Occipital lobe (tissue), 2 donors: ENCODE results near the gene DCTN3. TPM values are rescaled to one million over a fixed set of nuclear protein-coding genes. Genes with fewer than 3 reads are reported as not detected.

Experiments used
- DNase-seq: peaks from one replicate; lab custom pipeline; 2025; lab: John Stamatoyannopoulos, UW
- total RNA-seq: library from RNA; depleted of rRNA; stranded (reverse); fragments of >200 nt; gene quantifications from one replicate; pipeline ENCODE4 v1.2.3, GENCODE V29; 2014

DCTN3 gene
- total RNA-seq, 1 donor from 2014 or later: 108 TPM

DNA sequence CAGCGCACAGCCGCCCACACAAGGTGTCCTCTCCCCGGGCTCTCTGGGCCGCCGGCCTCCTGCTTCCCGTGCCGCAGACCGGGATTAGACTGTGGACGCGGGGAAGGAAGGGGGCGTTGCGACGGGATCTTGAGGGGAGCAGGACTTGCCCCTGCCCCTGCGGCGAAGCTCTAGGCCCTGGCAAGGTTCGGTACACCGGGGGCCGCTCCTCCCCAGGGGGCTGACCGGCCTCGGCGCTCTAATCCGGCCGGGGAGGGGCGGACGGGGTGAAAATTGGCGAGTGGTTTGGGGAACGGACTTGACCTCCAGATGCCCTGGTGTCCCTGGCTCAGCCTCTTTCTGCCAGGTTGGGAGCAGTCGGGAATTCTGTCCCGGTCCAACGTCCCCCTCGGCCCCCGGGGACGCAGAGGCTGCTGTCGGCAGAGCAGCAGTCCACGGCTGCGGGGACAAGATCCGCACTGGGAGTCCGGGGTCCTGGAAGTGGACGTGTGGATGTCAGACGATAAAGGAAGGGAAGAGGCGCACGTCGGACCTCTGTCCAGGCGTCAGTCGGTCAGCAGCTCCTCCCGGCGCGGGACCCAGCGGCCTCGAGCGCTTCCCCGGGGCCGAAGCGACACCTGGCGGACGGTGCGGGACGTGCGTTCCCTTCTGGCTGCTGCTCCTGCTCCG, 28.9 kb downstream of the DCTN3 start:
- peak; percentile 74 for DNase-seq

DNA sequence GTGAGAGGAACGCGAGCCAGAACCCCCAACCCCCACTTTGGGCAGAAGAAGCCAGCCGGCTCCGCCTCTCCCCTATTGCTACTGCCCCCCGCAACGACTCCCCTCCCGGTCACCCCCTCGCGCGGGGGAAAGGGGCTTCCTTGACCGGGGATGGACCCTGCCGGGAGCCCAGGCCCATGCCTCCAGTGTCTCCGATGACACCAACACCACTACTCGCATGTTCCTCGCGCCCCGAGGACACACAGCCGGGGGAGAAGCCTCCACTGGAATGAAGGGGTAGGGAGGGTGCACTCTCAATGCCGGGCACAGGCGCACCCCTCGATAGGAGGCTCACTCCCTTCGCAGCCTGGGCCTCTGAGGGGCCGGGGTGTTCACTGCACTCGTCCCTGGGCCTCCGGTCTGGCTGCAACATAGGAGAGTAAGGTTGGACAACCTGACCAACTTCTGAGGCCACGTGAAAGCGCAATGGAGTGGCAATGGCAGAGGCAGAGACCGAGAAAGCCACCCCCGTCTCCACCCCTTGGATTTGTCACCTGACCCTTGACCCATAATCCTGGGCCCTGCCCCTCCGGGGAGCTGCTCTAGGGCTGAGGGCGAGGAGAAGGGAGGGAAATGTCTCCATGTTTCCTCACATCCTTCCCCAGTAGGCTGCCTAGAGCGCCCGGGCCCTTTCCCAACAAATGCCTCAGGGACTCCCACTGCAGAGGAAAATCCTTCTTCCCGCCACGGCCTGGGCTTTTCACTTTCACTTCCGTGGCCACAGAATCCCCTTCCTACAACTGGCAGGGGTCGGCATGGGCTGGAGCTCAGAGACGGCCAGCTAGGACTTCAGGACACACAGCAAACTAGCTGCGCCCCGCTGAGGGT, 29.7 kb downstream of the DCTN3 start:
- DNase-seq: no peak

DNA sequence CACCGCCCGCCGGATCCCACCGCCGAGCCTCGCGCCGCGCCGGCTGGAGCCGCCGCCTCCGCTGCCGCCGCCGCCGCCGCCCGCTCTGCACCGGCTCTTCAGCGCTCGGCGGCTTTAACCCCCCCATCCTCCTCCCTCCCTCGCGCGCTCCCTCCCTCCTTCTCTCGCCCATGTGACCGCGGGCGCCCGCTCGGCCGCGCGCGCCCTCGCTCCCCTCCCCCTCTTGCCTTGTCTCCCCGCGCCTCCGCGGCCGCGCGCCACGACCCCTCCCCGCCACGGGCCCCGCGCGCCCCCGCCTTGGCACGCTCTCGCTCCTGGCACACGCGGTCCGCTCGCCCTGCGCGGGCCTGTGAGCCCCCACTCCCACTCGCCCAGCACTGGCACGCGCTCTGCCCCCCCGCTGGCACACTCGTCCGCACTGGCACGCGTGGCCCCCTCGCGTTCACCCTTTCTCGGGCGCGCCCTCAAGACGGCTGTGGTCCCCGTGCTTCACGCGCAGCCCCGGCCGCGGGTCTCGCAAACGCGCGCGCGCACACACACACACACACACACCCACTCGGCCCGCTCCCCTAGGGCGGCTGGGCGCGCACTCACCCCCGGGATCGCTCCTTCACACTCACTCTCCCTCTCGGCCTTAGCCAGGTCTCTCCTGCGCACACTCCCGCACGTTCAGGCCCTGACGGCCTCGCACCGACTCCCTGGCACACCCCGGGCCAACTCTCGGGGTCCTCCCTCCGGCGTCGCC, 30.5 kb downstream of the DCTN3 start, which contains the start of gene CNTFR:
Gene CNTFR, minus strand, starts transcription at position 89 of the 745 bp plus-strand sequence. CDS start 20,743 bp downstream, outside the sequence.
- peak; percentile 49 for DNase-seq

DNA sequence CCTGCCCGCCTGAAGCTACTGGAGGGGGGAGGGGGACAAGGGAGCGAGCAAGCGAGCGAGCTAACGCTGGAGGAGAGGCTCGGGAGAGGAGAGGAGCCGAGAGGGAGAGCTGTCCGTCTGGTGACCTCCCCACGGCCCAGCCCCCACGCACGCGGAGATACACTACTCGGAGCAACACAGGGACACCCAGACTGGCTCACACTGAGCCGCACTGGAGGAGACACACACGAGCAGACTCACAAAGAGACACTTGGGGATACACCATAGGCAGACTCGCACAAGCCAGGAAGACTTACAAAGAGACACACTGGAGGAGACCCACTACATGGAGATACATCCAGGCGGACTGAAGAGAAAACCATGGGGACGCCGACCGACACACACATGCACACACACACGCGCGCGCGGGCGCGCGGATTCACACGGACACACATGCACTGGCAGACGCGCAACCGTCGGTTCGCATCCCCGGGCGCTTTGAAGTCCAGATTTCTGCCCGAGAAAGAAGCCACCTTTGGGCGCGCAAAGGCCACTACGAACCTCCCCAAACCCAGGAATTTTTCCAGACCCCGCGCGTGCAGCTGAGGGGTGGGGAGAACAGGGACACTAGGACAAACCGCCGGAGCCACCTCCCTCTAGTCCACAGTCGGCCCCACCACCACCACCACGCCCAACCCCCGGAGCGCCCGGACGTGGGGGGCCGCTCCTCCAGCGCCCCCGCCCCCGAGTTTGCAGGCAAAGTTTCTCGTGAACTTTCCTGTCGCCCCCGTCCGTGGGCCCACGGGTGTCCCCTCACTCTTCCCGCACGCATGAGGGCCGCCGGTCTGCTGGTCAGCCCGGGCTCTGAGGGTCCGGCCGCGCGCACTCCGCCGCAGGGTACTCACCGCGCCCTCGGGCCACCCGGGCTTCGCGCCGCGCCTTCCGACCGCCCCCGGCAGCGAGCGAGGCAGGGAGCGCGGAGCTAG, 31.3 kb downstream of the DCTN3 start:
- peak; percentile 33 for DNase-seq

DNA sequence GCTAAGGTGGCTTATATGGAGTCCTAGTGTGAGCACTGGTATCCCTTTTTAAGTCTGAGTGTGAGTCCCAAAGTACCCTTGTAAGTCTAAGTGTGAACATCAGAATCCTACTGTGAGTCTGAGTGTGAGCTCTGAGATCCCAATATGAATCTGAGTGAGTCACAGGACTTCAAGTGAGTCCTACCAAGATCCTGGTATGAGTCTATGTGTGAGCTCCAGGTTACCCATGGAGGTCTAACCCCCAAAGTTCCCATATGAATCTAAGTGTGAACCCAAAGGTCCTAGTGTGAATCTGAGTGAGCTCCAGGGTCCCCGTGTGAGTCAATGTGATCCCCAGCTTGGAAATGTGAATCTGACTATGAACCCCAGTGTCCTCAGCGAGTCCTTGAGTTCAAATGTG, 33.0 kb downstream of the DCTN3 start:
- no peak for DNase-seq

DNA sequence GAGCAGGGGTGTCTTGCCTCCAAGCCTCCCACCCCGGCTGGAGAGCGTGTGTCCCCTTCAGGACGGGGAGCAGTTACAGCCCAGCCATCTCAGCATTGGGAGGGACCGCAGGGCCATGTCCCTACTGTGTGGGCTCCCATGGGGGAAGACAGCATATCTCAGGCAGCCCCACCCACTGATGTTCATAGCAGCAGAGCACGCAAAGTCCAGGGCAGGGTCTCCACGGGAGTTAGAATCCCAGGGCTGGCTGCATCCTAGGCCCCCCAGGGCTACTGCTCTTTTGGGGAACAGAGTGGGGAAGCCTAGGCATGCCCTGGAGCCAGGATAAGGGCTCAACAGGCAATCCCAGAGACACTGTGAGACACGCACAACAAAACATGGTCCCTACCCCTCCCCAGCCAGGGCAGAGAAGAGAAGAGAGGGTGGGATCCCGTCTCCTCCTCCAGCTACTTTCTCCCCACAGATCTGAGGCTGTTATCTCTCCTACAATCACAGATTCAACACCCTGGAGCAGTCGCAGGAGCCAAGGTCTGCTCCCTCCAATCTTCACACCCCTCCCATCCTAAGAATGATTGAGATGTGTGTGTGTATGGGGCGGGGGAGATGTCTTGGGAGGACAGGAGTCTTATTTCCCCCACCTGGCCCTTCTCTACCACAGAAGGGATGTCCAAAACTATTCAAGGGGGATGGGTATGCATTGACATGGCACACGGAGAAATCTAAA, 34.2 kb downstream of the DCTN3 start:
- no peak for DNase-seq

DNA sequence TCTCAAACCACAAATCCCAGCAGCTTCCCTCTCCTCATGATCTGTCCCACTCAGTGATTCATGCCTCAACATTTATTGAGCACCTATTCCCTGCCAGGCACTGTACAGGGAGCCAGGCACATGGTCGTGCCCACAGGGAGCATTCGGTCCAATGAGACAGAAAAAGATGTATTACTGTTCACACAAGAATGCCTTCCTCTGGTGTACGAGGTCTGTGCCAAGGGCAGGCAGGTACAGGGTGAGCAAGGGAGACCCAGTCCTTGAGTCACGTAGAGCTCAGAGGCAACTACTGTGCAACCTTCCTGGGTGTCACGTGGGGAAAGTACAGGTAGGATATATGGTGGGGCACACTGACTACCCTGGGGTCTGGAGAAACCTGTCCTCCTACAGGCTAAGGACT, 35.3 kb downstream of the DCTN3 start:
- no peak for DNase-seq

DNA sequence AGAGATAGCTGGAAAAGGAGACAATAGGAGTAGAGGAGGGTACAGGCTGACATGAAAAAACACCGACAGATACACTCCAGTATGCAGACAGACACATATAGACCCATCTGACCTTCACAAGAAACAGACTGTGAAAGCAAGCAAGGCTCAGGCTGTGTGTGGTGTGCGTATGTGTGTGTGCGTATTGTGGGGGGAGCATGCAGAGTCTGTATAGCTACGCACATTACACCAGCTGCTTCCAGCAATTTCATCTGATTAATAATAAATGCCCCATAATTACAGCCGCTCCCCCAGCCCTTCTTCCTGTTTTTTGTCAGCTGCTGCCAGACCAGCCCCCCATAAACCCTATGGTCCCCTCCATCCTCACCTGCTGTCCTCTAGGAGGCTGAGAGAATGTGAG, 37.5 kb downstream of the DCTN3 start:
- no peak for DNase-seq

DNA sequence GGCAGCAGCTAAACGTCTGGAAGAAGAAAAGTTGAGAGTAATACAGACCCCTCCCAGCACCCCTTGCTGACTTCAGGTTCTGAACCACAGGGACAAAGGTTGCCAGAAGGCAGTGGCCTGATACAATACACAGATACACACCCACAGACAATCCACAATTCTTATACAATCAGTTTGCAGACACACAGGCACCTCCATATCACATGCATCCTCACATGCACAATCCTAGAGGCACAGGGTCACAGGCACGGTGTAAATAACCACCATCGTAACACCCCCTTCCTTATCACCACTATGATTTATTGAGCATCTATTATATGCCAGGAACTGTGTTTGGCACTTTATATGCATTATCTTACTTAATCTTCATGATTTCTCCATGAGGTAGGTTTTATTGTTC, 39.0 kb downstream of the DCTN3 start:
- no peak for DNase-seq

DNA sequence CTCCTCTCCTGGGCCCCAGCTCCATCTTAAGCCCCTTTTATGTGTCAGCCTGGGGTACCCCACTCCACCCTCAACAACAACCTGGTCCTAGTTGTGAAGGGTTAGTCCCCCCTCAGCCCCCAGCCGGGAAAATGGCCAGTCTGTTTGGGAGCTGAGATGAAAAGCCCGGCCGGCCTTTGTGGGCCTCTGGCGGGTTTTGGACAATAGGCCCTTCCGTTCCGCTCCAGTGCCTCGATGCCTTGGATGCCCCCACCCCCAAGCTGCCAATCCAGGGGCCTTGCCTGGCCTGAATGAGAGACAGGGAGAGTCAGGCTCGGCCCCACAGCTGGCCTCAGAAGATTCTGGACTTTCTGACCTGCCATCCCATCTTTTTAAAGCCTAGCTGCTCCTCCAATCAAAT, 39.9 kb downstream of the DCTN3 start:
- no peak for DNase-seq

DNA sequence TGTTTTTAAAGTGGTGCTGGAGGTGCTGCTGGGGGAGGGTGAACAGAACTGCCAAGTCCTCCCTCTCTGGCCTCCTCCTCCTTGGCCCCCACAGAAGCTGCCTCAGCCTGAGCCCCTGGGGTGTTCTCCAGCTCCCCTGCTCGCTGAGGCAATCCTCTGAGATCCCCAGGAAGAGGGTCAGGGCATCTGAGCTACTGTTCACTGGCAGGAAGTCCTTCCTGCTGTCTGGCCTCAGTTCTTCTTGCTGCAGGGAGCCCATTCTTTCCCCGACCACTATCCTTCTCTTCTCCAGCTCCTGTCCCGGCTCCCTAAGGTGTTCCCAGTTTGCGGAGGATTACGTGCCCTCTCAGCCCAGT, 40.5 kb downstream of the DCTN3 start:
- no peak for DNase-seq

DNA sequence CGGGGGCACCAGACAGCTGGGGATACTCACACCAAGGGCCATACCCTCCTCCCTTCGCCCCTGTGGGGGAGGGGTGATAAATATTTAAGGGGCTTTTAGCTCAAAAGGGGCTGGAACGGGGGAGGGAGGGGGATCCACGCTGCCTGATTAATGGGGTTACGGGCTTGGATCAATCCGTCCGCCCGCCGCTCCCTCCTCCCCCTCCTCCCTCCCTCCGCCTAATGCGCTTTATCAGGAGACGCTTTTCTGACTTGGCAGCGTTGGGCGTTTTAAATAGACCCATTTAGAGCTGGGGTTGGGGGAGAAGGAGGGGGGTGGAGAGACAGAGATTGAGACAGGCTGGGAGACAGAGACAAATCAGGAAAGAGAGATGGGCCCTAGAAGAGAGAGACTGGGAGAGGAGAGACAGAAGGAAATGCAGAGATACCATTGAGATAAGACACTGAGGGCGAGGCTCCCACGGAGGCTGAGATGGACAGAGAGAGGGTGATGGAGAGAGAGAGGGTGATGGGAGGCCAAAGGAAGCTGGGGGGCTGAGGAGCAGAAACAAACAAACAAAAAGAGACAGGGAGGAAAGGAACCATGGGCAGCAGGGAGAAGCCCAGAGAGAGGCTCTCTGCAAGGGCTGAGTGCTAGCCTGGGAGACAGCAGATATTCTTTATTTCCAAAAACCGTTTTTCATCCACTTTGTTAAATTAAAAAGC, 41.0 kb downstream of the DCTN3 start:
- DNase-seq: no peak

DNA sequence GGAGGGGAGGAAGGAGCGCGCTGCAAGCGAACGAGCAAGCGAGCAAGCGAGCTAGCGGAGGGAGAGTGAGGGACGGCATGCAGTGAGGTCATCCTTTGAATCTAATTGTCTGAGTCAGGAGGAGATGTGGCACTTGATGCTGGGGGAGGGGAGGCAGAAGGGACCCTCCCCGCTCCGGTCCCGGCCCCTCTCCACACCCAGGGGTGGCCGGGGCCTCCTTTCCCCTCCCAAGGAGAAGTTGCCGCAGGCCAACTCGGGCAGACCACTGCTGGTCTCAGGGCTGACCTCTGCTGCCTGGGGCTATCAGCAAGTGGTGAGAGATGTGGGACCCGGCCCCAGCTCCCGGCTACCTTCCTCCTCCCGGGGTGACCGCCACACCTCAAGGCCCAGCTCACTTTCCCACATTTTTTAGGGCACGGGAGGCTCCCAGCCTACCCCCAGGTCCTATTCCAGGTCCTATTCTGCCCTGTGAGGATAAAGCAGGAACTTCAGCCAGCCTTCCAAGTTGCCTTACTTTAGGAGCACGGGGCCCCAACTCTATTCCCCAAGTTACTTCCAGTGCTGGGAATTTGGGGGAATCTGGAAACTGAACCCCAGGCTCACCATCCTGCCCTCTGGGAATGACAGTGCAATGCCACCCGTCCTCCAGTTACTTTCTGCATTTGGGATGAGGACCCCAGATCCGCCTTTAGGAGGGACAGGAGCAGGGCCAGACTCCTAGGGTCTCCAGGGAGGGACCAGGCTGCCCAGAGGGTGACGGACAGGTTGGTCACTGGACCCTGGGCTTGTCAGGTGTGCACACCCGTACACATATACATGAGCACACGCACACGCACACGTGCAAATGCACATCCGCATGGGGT, 41.8 kb downstream of the DCTN3 start:
- no peak for DNase-seq

DNA sequence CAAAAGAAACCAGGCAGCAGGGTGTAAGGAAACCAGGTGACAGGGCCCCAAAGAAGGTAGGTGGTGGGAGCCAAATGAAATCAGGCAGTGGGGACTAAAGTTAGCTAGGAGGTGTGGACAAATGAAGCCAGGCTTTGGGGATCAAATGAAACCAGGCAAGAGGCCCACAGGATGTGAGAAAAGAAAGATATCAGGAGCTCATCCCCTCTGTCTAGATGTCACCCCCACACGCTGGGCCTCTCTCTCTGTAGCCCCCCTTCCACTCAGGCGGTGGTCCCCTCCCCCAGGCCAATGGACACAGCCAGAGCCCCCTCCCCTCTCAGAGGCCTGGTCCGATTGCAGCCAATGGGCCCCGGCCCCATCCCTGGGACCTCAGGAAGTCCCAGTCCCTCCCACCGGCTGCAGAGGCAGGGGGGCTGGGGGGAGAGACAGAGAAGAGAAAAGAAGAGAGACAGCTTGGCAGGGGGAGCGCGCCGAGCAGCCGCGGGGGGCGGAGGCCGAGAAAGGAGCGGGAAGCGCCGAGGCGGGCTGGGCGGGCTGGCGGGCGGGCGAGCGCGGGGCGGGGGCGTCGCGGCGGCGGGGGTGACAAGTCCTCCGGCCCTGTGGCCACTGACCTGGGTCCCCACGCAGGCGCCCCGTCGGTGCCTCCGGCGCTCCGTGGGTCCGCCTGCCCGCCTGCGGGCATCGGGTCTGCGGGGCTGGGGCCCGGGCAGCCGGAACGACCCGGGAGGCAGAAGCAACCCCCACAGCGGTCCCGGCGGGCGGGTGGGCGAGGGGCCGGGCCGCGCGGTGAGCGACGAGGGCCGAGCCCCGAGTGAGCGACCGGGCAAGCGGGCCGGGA, 42.7 kb downstream of the DCTN3 start:
- DNase-seq: no peak

DNA sequence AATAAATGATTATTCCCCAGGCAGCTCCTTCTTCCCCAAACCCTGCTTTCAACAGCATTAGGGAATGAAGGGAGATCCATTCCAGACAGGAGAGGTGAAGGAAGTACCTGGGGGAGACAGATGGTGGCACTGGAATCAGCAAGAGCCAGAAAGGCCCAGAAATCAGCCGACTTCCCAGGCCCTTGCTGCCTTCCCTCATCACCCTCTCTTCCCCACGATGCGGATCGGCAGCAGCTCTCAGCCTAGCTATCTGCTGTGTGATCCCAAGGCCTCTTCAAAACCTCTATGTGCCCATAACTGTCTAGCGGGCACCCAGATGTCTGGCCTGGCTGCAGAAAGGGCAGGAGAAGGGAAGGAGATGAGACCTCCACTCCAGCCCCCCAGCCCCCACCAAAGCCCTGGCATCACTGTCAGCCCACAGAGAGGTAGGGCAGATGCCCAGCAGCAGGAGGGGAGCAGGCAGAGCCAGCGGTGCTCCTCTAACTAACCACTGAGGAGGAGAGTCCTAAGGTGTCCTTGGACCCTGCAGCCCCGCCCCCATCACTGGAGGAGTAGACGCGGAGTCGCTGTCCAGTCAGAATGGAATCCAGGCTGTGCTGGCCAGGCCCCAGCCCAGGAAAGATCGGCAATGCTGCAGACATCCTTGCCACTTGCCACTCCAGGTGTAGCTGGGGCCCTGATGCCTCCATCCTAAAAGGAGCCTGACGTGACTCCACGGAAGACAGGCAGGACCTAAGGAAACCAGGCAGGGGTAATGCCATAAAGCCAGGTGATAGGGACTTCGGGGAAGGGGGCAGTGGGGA, 43.5 kb downstream of the DCTN3 start:
- no peak for DNase-seq

DNA sequence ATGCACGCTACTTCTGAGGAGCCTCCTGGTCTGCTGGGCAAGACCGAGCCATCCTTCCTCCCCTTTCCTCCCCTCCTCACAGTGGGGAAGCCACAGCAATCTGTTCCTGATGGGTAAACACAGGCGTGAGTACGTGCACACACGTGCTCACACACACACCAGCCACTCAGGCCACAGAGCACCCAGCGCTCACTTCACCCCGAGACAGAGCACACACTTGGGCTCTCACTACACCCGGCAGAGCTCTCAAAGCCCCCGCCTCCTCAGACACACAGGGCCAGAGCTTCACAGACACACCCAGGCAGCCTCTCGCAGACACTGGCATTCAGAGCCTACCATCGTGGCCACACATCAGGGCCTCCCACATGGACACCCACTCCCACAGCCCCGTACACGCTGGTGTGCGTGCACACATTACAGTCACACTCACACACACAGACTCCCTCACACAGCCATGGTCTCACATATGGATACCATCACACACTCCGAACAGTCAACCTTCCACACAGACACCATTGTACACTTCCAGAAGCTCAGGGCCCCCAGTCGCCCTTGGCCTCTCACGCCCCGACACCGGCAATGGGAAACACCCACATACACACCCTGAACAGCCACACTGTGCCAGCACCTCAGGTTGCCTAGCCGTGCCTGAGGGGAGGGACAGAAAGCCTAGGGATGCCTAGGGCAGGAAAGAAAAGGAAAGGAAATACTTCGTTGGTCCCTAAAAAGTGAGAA, 44.3 kb downstream of the DCTN3 start:
- DNase-seq: no peak
